K562 (cell line): ENCODE results near the gene SEMA6B. TPM values are rescaled to one million over a fixed set of nuclear protein-coding genes. Genes with fewer than 3 reads are reported as not detected.
A peak's percentile ranks its signal among the peaks of the same experiment; 100 is the strongest.

Experiments
- ATF1 ChIP-seq, 2 experiments: fragments of 450-650 bp in 1 of 2; IDR thresholded peaks; 2 replicates each; pipeline ENCODE4 v1.6.1; 2016; ENCODE audit warnings: missing compliant biosample characterization in 1 of 2, missing genetic modification characterization in 1 of 2
- FOXM1 ChIP-seq, 2 experiments: fragments of 450-650 bp in 1 of 2; sonication (generic) in 1 of 2; formaldehyde crosslinking in 1 of 2; IDR thresholded peaks; 2 replicates each; pipeline versions ENCODE4 v1.6.1 to v1.9.0; 2017 to 2022; ENCODE audit warnings: low read depth in 2 of 2, mild to moderate bottlenecking in 2 of 2, missing genetic modification reagents in 1 of 2, moderate library complexity in 1 of 2
- GATA2 ChIP-seq: sonication (generic); formaldehyde crosslinking; IDR thresholded peaks from 2 replicates; pipeline ENCODE4 v1.4.0; 2020; ENCODE audit warnings: mild to moderate bottlenecking, missing genetic modification reagents
- LEF1 ChIP-seq: fragments of 450-650 bp; IDR thresholded peaks from 2 replicates; pipeline ENCODE4 v1.6.1; 2016; ENCODE audit warnings: mild to moderate bottlenecking
- SIX5 ChIP-seq, 2 experiments: IDR thresholded peaks; 2 replicates each; pipeline ENCODE4 v1.6.1; 2011; ENCODE audit warnings: low read length in 2 of 2, borderline replicate concordance in 1 of 2, low read depth in 1 of 2, mild to moderate bottlenecking in 1 of 2, moderate library complexity in 1 of 2; ENCODE audit not compliant: insufficient read depth in 1 of 2
- ZBTB17 ChIP-seq: fragments of 450-650 bp; formaldehyde crosslinking; IDR thresholded peaks from 2 replicates; pipeline ENCODE4 v1.4.0; 2020; ENCODE audit warnings: mild to moderate bottlenecking
- polyA plus RNA-seq, 8 experiments: library from polyadenylated mRNA; depleted of rRNA in 4 of 8; stranded (reverse) in 5 of 8; unstranded in 3 of 8; fragments of >200 nt; fragmentation: Nextera tagmentation in 2 of 8; fragmentation: Illumina TruSeq in 1 of 8; extraction: Ambion mirVana in 2 of 8; extraction: Trizol in 1 of 8; gene quantifications; 2 replicates each; pipeline versions ENCODE4 v1.2.1 to v1.2.3, GENCODE V29; 2011 to 2014; ENCODE audit warnings: inconsistent platforms in 1 of 8, missing spikeins in 1 of 8
- total RNA-seq, 7 experiments: library from RNA; depleted of rRNA in 6 of 7; stranded (reverse); fragments of >200 nt in 6 of 7; fragmentation: Illumina TruSeq in 2 of 7; extraction: Trizol in 2 of 7; gene quantifications; 2 replicates each; pipeline versions ENCODE4 v1.2.1 to v1.2.3, GENCODE V29; 2011 to 2021; ENCODE audit warnings: low replicate concordance in 1 of 7
- TF ChIP-seq, protein P1 (sequence below): fragments of 250-450 bp; sonication (Bioruptor Pico); IDR thresholded peaks from 2 replicates; pipeline ENCODE4 v1.5.0; 2021; ENCODE audit warnings: mild to moderate bottlenecking, borderline replicate concordance
- TF ChIP-seq, protein P2 (sequence below), 2 experiments: fragments of 450-650 bp in 1 of 2; sonication (generic) in 1 of 2; formaldehyde crosslinking in 1 of 2; IDR thresholded peaks; 2 replicates each; pipeline versions ENCODE4 v1.7.1 to v1.9.0; 2016 to 2022; ENCODE audit warnings: inconsistent platforms in 1 of 2, mild to moderate bottlenecking in 1 of 2, missing genetic modification reagents in 1 of 2
- TF ChIP-seq, protein P3 (sequence below): sonication (generic); formaldehyde crosslinking; IDR thresholded peaks from 2 replicates; pipeline ENCODE4 v1.8.0; 2022; ENCODE audit warnings: missing genetic modification reagents, mild to moderate bottlenecking, borderline replicate concordance

SEMA6B gene
- total and polyA plus RNA-seq, 9 of the 15 experiments (the other 6 are each of a cell fraction or from before 2014, with no cell fraction given) = 0.65 to 4.6 (median 2.5) TPM; not detected in 2

DNA sequence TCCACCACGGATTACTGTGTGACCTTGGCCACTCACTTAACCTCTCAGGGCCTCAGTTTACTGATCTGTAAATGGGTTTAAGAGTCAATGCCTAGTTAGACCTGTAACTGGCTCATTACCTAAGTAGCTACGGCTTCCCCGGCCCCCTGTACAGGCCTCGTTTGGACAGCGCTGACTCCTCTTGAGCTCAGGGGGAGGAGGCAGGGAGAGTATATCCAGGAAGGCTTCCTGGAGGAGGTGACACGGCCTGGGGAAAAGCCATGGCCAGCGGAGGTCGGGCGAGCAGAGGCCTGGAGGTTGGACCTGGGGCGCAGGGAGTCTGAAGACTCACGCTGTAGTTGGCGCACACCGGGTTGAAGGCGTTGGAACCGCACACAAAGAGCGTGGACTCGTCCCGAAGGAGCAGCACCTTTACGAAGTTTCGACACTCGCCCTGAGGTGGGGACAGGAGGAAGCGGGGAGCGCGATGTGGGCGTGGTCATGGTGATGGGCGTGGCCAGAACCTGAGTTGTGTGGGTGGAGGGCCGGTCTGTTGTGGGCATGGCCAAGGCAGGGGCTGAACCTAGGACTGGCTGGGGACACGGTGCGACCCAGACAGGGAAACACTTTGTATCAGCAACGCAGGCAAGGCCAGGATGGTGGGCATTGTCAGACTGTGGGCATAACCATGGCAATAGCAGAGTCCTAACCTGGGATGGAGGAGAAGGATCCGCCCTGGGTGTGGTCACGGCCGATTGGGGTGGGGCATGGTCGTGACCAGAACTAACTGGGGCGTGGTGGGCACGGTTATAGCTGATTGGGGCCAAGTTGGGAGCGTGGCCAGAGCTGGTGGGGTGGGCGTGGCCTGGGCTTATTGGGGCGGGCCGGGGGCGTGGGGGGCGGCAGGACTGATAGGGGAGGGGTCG lies 3.6 kb downstream of the SEMA6B start (continued):
- TF ChIP-seq ZBTB17 (CRISPR knock-in tag) = no peak
- TF ChIP-seq GATA2 (CRISPR knock-in tag) = no peak
- no peak for TF ChIP-seq ATF1 (CRISPR knock-in tag; IDR thresholded peaks at IDR 0.05)
- peak; percentile 70 for TF ChIP-seq ATF1 (tag; IDR thresholded peaks at IDR 0.05)
- TF ChIP-seq SIX5 (IDR thresholded peaks at IDR 0.05; ENCODE audit: borderline replicate concordance in 1 of 2, insufficient read depth in 1 of 2, low read depth in 1 of 2, low read length in 2 of 2) = no peak
- TF ChIP-seq, protein P1, sequence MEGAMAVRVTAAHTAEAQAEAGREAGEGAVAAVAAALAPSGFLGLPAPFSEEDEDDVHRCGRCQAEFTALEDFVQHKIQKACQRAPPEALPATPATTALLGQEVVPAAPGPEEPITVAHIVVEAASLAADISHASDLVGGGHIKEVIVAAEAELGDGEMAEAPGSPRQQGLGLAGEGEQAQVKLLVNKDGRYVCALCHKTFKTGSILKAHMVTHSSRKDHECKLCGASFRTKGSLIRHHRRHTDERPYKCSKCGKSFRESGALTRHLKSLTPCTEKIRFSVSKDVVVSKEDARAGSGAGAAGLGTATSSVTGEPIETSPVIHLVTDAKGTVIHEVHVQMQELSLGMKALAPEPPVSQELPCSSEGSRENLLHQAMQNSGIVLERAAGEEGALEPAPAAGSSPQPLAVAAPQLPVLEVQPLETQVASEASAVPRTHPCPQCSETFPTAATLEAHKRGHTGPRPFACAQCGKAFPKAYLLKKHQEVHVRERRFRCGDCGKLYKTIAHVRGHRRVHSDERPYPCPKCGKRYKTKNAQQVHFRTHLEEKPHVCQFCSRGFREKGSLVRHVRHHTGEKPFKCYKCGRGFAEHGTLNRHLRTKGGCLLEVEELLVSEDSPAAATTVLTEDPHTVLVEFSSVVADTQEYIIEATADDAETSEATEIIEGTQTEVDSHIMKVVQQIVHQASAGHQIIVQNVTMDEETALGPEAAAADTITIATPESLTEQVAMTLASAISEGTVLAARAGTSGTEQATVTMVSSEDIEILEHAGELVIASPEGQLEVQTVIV (CRISPR knock-in tag) = no peak
- TF ChIP-seq LEF1 = no peak
- TF ChIP-seq, protein P2, sequence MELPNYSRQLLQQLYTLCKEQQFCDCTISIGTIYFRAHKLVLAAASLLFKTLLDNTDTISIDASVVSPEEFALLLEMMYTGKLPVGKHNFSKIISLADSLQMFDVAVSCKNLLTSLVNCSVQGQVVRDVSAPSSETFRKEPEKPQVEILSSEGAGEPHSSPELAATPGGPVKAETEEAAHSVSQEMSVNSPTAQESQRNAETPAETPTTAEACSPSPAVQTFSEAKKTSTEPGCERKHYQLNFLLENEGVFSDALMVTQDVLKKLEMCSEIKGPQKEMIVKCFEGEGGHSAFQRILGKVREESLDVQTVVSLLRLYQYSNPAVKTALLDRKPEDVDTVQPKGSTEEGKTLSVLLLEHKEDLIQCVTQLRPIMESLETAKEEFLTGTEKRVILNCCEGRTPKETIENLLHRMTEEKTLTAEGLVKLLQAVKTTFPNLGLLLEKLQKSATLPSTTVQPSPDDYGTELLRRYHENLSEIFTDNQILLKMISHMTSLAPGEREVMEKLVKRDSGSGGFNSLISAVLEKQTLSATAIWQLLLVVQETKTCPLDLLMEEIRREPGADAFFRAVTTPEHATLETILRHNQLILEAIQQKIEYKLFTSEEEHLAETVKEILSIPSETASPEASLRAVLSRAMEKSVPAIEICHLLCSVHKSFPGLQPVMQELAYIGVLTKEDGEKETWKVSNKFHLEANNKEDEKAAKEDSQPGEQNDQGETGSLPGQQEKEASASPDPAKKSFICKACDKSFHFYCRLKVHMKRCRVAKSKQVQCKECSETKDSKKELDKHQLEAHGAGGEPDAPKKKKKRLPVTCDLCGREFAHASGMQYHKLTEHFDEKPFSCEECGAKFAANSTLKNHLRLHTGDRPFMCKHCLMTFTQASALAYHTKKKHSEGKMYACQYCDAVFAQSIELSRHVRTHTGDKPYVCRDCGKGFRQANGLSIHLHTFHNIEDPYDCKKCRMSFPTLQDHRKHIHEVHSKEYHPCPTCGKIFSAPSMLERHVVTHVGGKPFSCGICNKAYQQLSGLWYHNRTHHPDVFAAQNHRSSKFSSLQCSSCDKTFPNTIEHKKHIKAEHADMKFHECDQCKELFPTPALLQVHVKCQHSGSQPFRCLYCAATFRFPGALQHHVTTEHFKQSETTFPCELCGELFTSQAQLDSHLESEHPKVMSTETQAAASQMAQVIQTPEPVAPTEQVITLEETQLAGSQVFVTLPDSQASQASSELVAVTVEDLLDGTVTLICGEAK (IDR thresholded peaks at IDR 0.05) = 0 out of 2 replicates have a peak, but pooled peaks have one; percentile 11
- TF ChIP-seq, protein P2 (CRISPR knock-in tag; IDR thresholded peaks at IDR 0.05) = no peak
- TF ChIP-seq, protein P3, sequence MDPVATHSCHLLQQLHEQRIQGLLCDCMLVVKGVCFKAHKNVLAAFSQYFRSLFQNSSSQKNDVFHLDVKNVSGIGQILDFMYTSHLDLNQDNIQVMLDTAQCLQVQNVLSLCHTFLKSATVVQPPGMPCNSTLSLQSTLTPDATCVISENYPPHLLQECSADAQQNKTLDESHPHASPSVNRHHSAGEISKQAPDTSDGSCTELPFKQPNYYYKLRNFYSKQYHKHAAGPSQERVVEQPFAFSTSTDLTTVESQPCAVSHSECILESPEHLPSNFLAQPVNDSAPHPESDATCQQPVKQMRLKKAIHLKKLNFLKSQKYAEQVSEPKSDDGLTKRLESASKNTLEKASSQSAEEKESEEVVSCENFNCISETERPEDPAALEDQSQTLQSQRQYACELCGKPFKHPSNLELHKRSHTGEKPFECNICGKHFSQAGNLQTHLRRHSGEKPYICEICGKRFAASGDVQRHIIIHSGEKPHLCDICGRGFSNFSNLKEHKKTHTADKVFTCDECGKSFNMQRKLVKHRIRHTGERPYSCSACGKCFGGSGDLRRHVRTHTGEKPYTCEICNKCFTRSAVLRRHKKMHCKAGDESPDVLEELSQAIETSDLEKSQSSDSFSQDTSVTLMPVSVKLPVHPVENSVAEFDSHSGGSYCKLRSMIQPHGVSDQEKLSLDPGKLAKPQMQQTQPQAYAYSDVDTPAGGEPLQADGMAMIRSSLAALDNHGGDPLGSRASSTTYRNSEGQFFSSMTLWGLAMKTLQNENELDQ (CRISPR knock-in tag) = no peak
- TF ChIP-seq FOXM1 (IDR thresholded peaks at IDR 0.05; ENCODE audit: low read depth) = peak; percentile 33; the same call in 1 of the 2 replicates
- no peak for TF ChIP-seq FOXM1 (CRISPR knock-in tag; IDR thresholded peaks at IDR 0.05; ENCODE audit: low read depth)
